DND-41 (cell line): ENCODE data around the gene FASN.

Experiments
- CTCF ChIP-seq: IDR thresholded peaks from 2 replicates; pipeline ENCODE4 v1.5.1; 2012; ENCODE audit warnings: borderline replicate concordance, low read length, moderate library complexity, mild to moderate bottlenecking; ENCODE audit not compliant: poor library complexity, severe bottlenecking; ENCODE audit errors: extremely low read depth
- EZH2 ChIP-seq: IDR thresholded peaks from 3 replicates; pipeline ENCODE4 v1.6.1; 2012; ENCODE audit warnings: borderline replicate concordance, low read depth, mild to moderate bottlenecking, moderate library complexity, low read length, inconsistent platforms; ENCODE audit not compliant: severe bottlenecking

- no peak for TF ChIP-seq CTCF
- TF ChIP-seq EZH2: no peak
Measured at GRCh38 chr17:82096709-82097183, 1.3 kb downstream of the FASN start.
